ENCODE data around the gene STK38.

The STK38 gene

DNA sequence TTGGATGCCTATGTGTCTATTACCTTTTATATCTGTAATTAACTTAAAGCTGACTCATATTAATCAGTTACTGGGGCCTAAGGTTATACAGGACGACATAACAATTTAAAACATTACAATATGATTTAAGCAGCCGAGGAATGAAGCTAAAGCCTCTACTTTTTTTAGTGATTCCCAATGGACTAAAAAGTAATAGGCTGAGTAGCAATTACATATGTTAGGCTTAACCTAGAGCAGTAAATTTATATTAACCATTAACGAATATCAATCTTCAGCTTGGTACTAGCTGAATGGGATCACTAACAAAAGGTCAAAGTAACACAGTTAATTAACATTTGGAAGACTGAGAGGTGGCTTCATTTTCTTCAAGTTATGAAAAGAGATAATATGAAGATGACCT lies 43.1 kb downstream of the STK38 start:
- DNase-seq (ENCODE audit: low spot score), result no peak
- Histone ChIP-seq H3K27ac (no peak overlapping the region), H3K4me3 (no peak overlapping the region)
- TF ChIP-seq, protein P1, sequence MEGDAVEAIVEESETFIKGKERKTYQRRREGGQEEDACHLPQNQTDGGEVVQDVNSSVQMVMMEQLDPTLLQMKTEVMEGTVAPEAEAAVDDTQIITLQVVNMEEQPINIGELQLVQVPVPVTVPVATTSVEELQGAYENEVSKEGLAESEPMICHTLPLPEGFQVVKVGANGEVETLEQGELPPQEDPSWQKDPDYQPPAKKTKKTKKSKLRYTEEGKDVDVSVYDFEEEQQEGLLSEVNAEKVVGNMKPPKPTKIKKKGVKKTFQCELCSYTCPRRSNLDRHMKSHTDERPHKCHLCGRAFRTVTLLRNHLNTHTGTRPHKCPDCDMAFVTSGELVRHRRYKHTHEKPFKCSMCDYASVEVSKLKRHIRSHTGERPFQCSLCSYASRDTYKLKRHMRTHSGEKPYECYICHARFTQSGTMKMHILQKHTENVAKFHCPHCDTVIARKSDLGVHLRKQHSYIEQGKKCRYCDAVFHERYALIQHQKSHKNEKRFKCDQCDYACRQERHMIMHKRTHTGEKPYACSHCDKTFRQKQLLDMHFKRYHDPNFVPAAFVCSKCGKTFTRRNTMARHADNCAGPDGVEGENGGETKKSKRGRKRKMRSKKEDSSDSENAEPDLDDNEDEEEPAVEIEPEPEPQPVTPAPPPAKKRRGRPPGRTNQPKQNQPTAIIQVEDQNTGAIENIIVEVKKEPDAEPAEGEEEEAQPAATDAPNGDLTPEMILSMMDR (IDR thresholded peaks at IDR 0.05), result no peak

DNA sequence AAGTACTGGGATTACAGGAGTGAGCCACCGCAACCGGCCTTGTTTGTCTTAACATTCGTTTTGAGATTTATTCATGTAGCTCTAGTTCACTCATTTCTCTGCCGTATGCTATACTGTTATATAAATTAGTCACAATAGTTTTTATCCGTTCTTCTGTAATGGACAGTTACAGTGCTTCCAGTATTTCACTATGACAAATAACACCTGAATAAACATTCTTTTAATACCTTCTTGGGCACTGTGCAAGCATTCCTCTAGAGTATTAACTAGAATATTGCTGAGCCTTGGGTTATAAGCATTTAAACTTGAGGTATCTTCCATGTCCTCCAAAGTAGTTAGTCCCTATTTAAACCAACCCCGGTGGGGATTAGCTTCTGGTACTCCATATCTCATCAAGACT lies 45.6 kb downstream of the STK38 start:
- TF ChIP-seq, protein P1 (IDR thresholded peaks at IDR 0.05), result no peak
- Histone ChIP-seq H3K27ac (no peak overlapping the region), H3K4me3 (no peak overlapping the region)
- no peak for DNase-seq (ENCODE audit: low spot score)

DNA sequence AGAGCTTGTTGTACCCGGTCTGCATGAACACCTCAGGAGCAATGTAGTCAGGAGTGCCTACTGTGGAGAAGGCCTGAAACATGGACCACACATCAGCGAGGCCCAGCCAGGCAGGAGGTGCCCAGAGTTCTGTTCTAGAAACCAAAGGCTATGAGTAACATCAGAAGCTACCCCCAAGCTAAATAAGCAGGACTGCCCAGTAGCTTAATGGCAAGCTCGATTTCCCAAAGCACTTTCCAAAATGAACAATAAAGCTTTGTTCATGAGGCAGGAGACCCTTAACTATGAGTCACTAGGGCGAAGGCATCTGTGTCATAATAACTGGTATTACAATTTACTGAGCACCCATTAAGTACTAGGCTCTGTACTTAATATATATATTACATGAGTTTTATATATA lies 47.4 kb downstream of the STK38 start:
- DNase-seq (ENCODE audit: low spot score), result no peak
- Histone ChIP-seq H3K27ac (no peak overlapping the region), H3K4me3 (no peak overlapping the region)
- TF ChIP-seq, protein P1 (IDR thresholded peaks at IDR 0.05), result no peak

DNA sequence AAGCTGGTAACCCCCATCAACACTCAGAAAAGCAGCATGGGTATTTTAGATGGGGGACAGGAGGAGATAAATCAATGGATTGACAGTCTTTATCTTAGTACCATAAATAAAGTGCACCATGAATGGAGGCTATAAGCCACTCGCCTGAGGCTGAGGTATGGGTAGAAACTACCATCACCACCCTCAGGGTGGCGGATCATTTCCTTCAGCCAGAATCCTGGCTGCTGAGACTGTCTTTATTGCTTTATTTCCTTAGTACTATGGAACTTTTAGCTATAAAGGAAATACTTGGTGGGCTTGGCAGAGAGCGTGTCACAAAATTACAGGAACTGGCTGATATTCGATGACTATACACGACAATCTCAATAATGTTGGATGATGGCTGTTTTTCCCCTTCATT lies 52.2 kb downstream of the STK38 start:
- H3K4me3 ChIP-seq, result no peak overlapping the region
- DNase-seq (ENCODE audit: low spot score), result no peak
- H3K27ac ChIP-seq, result no peak overlapping the region
- TF ChIP-seq, protein P1 (IDR thresholded peaks at IDR 0.05), result no peak

DNA sequence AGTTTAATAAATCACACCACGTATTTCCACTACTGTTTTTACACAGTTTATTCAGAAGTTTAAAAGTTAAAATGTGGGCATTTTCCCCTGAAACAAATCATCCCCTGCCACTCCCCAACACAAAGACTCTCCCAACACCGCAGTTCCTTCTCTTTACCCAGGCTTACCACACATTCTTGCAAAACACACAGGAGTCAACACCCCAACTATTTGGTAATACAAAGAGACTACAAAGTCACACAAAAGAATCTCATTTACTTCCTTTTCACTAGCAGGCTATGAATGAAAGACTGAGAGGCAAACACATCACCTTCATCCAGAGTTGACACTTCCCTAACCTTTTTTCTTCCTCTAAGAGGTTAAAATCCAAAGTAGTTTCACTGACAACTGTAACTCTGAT lies 53.4 kb downstream of the STK38 start:
- no peak for DNase-seq (ENCODE audit: low spot score)
- TF ChIP-seq, protein P1 (IDR thresholded peaks at IDR 0.05), result no peak
- no peak overlapping the region for H3K4me3 ChIP-seq
- no peak overlapping the region for H3K27ac ChIP-seq

DNA sequence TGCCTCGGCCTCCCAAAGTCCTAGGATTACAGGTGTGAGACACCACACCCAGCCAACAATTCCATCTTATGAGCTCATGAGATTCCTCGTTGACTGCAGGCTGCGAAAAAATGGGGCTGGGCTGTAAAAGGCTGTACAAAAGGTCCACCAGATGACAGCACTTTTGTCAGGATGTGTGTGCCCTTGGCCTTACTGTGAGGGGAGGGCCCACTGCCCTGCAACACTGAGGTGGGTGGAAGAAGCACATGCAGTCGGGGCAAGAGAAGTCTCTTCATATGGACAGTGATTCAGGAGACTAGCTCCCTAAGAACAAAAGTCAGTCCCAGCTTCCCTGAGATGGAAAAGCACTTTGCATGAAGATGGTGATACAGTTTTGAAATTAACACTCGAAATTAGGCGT lies 54.0 kb downstream of the STK38 start:
- H3K27ac ChIP-seq, result no peak overlapping the region
- TF ChIP-seq, protein P1 (IDR thresholded peaks at IDR 0.05), result no peak
- no peak for DNase-seq (ENCODE audit: low spot score)
- H3K4me3 ChIP-seq, result no peak overlapping the region

DNA sequence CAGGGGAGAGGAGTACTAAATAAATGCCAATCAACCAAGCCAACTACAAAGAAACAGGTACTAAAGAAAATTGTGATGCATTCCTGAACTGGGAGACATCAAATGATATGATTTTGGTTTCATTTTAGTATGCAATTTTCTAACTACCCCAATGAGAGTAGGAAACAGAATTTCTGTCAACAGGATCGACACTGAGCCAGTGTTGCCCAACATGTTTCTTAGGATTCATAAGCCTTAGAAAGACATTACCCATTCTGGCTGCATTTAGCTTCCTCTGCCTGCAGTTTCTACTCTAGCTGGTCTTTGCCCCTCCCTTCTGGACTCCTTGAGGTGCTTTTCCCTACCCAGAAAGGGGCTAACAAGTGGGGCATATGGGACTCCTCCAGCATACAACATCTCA lies 54.7 kb downstream of the STK38 start:
- no peak overlapping the region for H3K4me3 ChIP-seq
- TF ChIP-seq, protein P1 (IDR thresholded peaks at IDR 0.05), result no peak
- DNase-seq (ENCODE audit: low spot score), result no peak

More for the DNA sequence above, 54.7 kb downstream of the STK38 start:
- no peak overlapping the region for H3K27ac ChIP-seq
